Middle frontal gyrus (tissue), 1 donor: Measurements from ENCODE around the gene IFIT3.

Source experiments
- DNase-seq: peaks from one replicate; pipeline ENCODE4 v3.0.0-alpha.2; 2015; ENCODE audit warnings: low spot score; ENCODE audit errors: extremely low spot score

Gene IFIT3

DNA sequence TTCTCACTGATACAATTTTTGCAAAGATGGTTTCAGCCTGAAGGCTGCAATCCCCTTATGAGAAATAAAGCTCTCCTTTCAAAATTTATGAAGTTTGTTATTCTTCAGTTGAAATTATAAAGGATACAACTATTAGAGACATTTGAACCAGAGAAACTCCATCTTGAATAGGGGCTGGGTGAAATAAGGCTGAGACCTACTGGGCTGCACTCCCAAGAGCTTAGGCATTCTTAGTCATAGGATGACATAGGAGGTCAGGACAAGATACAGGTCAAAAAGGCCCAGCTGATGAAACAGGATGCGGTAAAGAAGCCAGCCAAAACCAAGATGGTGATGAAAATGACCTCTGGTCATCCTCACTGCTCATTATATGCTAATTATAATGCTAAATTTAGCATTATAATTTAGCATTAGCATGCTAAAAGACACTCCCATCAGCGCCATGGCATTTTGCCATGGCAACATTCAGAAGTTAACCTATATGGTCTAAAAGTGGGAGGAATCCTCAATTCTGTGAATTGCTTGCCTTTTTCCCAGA, 27.7 kb downstream of the IFIT3 start:
- DNase-seq, result no peak

DNA sequence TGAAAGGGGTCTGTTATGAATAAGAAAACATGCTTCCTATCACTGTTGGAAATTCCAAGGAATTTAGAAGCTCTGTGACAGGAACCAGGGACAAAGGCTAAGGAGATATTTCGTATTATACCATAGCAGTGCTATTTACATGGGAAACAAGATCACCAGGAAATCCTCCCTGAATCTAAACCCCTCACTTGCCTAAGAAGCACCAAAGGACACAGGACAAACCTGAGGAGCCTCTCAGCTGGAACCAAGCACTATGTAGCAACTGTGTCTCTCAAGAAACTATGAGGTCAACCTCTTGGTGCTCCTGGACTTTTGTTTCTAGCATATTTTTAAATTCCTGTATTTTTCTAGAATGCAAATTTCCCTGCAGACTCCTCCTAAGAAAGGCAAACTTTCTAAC, 29.3 kb downstream of the IFIT3 start:
- DNase-seq, result no peak

DNA sequence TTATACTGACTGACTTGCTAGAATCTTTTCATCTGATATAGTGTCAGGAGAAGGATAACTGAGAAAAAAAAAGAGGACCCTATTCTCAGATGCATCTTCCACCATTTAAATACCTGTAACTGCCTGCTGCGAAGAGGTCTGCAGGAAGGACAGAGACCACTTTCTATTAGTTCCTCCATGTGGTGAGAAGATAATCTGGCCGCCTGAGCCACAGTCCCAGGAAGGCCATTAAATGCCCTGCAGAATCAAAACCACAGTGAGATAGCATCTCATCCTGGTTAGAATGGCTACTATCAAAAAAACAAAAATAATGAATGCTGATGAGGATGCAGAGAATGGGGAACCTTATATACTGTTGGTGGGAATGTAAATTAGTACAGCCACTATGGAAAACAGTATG, 30.2 kb downstream of the IFIT3 start:
- no peak for DNase-seq

DNA sequence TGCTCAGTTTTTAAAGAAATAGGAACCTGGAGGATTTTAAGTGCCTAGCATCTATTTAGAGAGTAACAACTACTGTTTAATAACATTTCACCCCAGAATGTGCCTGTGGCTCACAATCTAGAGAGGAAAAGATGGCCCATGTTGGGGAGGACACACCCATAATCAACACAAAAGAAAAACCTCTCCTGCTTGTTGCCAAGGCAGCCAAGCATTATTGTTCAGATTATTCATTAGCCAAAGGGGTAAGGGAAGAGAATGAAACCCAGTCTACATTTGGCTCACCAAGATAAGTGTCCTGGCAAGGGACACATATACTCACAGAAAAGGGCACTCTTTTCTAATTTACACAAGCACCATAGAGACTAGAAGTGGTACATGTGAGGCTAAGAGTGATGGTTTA, 32.4 kb downstream of the IFIT3 start:
- no peak for DNase-seq

DNA sequence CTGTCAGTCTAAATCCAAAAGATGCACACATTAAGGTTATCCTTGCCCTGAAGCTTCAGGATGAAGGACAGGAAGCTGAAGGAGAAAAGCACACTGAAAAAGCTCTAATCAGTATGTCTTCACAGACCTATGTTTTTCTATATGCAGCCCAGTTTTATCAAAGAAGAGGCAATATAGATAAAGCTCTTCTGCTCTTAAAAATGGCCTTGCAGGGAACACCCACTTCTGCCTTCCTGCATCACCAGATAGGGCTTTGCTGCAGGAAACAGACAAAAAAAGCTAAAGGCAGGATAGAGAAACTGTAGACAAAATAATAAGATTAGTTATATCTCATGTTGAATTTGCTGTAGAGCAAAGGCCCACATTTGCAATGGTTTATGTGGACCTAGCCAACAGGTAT, 35.1 kb downstream of the IFIT3 start:
- no peak for DNase-seq

DNA sequence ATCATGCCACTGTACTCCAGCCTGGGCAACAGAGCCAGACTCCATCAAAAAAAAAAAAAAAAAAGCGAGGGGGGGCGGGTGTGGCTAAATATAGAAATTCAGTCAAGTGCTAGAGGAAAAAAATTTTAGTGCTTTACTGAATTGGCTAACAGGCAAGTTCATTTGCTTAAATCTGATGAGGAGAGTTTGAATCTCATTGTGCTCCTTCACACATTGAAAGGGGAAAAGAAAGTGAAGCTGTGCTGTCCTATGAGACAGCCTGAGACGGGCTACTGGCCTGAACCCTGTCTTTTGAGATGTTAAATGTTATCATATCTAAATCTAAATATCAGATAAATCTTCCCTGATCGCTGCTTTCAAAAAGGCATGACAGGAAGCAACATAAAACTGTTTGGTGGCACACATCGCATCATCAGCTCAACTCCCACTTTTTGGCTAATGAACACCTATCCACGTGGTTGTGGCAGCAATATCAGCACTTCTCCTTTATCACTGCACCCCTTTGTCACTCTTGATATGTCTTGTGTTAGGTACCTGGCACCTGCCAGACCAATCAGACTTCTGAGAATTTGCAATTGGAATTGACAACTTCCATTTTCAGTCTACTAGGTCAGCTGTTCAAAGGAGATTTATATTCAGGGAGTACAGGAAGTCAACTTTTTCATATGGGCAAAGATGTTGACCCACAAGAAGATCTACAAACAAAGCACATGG, 36.1 kb downstream of the IFIT3 start:
- no peak for DNase-seq

DNA sequence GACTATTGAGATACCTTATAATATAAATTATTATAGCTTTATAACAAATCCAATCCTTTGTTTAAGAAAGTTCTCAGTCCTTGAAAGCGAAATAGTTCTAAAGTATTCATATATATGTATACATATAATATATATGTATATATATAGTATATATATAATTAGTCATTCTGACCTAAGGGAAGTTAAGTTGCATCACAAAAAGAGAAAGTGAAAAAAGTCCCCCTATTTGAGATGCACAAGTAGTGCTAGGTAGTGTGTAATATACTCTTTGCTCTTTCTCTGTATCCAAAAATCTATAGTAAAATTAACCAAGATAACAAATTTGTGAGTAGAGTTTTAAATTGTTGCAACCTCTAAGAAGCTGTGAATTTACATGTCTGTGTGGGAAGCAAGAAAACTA, 36.7 kb downstream of the IFIT3 start:
- DNase-seq, result no peak

DNA sequence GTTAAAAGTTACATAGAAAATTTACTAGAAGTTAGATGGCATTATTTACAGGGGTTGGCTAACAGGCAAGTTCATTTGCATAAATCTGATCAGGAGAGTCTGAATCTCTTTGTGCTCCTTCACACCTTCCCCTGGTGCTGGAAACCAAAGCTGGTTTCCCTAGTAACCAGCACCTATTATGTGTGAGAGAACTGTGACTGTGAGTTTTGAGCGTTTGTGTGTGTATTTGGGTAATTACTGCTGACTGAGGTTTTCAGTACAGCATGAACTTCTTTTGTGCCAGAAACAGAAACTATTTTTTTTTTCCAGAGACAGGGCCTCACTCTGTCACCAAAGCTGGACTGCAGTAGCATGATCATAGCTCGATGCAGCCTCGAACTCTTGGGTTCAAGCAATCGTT, 39.7 kb downstream of the IFIT3 start:
- DNase-seq, result no peak

DNA sequence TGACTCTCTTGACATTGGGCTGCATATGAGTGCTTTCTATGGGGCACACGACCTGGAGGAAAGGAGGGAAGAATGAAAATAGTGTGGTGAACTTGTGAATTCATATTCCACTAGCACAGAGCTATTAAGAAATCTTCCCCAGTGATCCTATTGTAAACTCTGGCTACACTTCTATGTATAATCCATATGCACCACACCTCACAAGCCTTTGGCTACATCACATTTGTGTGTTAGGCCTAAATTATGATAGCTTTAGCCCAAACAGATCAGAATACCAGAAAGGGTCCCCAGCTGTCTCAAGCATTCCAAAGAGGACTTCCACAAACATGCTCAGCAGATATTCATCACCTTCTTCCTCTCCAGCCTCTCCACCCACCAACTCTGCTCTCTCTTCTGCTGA, 40.3 kb downstream of the IFIT3 start:
- no peak for DNase-seq

DNA sequence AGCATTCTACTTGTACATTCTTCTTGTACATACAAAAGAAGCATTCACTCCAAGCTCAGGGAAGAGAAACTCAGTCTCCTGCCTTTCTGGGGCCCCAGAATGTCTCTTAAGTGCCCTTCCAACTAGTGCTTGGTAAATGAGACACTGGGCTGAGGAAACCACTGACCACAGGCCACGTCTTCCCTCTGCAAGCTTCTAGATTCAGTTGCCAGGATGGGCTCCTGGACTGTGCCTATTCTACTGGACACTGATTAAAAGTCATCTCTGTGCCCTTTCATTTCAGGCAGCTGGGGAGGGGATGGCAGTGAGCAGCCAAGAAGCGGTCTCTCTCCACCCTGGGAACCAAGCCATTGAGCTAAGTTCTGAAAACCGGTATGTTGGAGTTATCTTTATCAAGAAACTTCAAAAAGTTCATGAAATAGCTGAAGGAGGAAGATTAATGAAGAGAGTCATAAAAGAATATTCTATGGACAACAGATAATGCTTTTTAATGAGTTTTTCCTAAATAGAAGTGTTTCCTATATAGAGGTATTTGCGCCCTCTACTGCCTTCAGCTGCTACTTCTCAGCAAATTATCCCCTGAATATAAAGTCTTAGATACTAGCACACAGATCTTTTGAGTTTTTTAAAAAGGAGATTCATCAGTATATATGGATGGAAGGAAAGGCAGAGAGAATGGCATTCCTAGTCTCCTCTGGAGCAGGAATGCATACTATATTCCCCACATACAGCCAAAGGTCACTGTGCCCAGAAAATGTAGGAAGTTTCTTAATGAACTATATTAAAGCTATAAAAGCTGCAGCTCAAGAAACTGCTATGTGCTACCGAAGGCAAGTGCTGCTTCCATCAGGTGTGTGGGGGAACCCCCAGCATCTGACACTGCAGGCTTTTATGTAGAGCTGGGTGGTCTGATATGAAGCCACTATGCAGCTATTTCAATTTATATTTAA, 41.6 kb downstream of the IFIT3 start:
- DNase-seq, result no peak

DNA sequence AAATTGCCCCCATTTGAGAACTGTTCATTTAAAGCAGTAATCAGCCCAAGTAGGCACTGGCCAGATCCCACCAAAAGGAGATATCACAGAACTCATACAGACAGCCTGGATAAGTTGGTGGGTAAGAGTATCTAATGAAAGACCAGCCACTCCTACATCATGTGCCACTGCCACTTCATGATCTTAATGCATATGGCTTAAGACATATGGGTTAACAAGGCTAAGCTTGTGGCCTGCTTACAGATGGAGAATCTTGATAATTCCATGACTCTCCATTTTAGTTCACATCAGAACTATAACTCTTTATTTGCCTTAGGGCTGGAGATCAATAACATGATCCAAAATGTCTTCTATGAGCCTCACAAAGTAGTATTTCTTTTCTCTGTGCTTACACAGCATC, 43.3 kb downstream of the IFIT3 start:
- no peak for DNase-seq

DNA sequence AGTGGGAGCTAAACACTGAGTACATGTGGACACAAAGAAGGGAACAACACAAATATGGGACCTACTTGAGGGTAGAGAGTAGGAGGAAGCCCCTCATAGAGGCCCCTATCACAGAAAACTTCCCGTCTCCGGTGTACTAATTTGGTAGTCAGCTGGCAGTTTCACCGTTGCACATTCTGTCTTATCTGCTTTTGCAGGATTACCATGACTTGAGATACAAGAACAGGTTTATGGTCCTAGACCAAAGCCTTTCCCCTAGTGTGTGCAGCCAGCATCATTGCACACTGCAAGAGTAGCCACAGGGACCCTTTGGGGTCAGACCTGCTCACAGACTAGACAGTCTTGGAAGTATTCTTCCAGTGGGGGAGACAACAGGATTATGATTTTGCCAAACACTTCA, 44.2 kb downstream of the IFIT3 start:
- DNase-seq, result no peak

DNA sequence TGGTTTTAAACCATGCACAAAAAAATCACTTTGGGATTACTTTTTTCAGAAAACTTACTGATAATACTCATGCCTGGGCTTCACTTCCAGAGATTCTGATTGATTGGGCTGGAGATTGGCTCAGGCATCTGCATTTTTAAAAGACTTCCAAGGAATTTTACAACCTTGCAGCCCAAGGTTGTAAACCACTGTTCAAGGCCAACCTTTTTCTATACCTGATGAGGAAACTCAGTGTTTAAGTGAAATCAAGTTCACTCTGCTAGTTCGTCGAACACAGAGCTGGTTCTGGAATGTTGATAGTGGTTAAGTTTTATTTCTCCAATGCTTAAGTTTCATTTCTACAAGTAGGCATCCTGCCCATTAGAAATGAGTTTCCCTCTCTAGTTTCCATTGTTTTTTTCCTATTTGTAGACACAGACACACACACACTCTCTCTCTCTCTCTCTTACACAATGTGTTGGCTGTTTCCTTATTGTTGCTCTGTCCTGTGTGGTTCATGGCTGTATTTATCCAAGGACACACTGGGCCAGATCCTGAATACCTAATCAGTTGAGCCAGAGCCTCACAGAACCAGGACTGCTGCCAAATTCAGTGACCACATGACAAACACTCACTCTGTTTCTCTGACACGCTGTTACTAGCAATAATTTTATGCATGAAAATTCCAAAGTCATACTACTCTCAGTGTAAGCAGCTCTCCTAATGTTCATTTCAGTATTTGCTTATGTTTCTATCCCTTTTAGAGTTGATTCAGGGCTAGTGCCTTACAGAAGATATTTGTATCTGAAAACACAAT, 46.3 kb downstream of the IFIT3 start:
- peak; percentile 84 for DNase-seq

DNA sequence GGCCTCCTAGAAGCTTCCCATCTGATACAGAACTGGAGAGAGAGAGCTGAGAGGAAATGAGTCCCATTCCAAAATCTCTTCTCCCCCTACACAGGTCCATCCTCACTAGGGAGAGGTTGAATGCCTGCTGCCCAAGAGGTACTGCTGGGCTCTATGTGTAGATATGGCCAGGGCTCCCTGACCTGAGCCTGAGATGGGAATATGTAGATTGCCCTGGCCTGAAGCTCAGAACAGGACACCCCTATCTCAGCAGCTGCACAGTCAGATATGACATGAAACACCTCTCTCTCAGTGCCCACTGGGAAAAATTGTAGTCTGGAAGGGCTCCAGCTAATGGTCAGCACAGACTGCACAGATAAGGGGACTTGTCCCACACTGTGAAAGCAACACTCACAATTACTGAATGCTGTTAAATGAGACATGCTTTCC, 46.9 kb downstream of the IFIT3 start:
- DNase-seq, result no peak

DNA sequence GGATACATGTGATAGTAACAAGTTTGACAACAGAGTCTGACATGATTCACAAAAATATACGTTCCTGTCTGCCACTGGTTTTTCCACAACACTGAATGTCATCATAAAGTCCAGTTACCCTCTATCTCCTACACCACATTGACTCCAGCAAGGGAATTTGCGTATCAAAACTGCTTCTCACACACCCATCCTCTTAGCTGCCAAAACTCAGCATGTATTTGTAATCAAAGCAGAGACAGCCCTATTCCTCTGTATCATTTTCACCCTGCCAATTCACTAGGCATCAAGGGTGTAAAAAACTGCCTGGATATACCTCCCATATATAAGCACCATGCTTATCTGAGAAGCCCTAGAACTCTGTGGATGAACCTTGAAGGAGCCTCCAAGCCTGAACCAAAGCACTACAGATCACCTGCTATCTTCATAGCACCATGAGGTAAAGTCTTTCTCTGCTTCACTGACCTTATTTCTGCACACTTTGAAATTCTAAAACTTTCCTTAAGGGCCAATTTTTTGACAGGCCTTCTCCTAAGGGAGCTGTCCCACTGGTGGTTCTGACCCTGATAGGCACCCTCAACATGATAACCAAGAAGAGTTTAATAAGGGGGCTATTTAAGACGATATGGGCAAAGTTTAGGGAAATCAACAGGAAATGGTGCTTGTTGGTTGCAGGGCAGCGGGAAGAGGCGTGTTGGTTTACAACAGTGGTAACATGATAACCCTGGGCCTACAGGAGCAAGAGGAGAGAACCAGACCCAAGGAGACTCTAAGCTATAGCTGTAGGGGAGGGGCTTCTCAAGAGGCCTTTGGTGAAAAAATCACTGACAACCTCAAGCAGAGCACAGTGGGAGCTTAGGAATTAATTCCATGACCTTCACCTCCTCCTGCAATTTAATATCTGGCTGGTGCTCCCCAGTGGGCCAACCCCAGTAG, 50.2 kb downstream of the IFIT3 start, which contains the start of gene IFIT1B:
Gene IFIT1B (plus strand): TSS at position 352 of the 933 bp plus-strand sequence. CDS start 80 bp downstream, at position 432.
- DNase-seq, result no peak

DNA sequence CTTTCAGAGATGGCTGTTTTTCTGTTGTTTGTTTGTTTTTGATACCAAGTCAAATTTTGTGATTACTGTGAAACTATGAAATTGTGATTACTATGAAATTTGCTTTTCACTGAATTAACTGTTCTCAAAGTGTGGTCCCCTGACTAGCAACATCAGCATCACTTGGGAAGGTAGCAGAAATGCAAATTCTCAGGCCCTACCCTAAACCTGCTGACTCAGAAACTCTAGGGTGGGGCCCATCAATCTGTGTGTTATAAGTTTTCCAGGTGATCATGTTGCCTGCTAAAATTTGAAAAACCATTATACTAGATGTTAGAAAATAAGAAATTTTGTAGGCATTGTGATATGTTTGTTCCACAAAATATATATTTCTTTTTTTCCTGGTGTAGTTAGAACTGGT, 51.3 kb downstream of the IFIT3 start:
- no peak for DNase-seq

DNA sequence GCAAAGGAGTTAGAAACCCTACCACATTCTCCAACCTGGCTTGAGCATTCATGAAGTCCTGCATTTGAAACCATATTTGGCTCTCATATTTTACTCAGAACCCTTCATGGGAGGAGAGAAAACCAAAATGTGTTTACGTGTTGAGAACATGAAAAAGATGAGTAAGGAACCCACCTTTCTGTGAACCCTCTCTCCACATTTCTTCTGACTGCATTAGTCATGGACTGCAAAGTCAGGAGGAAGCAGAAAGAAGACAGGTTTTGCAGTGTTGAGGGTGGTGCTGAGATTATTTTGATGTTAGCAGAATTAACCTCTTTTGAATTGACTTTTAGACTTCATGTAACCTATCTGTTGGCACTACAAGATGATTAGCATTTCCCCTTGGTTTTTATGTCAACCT, 55.0 kb downstream of the IFIT3 start:
- no peak for DNase-seq

DNA sequence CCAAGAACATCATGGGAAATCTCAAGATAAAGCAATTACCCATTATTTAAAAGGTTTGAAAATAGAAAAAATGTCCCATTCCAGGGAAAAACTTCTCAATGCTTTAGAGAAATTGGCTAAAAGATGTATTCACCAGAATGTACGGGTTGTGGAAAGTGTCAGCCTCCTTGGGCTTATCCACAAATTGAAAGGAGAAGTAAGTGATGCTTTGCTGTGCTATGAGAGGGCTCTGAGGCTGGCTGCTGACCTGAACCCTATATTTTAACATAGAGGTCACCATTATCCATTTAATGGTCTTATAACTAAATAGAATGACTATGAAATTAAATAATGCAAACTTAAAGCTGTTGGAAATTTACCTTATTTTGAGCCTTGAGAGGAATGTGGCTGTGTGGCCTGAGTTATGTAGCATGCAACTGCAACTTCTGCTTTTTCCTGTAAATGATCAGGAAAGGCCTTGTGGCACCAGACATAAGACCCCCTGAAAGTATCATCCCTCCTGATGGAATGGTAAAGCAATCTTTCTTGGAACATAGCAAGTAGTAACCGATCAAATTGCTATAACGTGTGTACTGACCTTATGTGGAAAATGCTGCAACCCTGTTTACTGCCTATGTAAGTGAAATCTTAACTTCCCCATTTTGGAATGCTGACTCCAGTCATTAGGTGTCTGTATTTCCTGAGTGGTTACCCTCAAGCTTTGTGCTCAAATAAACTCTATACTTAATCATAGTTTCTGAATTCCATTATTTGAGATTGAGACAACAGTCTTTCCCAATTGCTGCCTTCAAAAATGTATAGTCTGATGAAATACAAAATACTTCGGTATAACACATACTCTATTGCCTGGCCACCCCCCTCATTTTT, 56.9 kb downstream of the IFIT3 start:
- no peak for DNase-seq

DNA sequence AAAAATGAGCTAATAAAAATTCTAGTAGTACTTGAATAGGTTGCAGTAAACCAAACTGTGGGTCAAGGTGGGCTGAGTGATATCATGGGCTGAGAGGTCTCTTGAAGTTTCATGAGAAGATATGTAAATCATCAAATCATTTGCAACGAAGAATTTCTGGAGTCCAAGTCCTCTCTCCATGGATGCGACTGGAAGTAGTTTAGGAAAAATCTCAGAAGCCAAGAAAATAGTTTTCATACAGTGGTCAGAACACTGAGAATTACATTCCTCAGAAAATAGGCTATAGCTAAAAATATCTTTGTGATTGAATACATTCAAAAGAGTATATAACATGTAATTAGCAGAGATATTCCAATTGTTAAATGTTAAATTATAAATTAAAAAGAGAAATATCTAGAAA, 61.0 kb downstream of the IFIT3 start:
- DNase-seq, result no peak
